DLD1 (cell line): ENCODE measurements around the gene NDST3.
"Not testable (repeated sequence)": the region's sequence is repeated elsewhere in the genome, so short reads cannot be mapped to it uniquely, and the experiment has no call there.

Experiments
- in situ Hi-C: cut with HindIII; loops from 2 replicates; pipeline ENCODE4 v1.10.0; 2017; ENCODE audit warnings: low sequenced_read_pairs

The NDST3 gene

GRCh38 chr4:118296729-118297128 is 262.4 kb downstream of the NDST3 start:
- in situ Hi-C loops, result no loop called here

DNA sequence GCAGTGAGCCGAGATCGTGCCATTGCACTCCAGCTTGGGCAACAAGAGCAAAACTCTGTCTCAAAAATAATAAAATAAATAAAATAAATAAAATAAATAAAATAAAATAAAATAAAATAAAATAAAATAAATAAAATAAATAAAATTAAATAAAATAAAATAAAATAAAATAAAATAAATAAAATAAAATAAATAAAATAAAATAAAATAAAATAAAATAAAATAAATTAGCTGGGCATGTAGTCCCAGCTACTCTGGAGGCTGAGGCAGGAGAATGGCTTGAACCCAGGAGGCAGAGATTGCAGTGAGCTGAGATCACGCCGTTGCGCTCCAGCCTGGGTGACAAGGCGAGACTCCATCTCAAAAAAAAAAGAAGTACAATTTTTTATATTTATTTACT is 265.3 kb downstream of the NDST3 start:
- in situ Hi-C loops, result not testable (repeated sequence)

- in situ Hi-C loops, result no loop called here
Measured at GRCh38 chr4:118307643-118308042, 273.4 kb downstream of the NDST3 start.
